AG04449 (cell line): ENCODE results near the gene FXYD6.

Experiments
- CTCF ChIA-PET: fragments of 350-600 bp; formaldehyde crosslinking; extraction: SDS; loops from one replicate; lab custom pipeline; 2021; ENCODE audit warnings: antibody characterized with exemption; lab: Yijun Ruan, JAX
- POLR2A ChIA-PET: fragments of 400-600, 350-600 bp; formaldehyde crosslinking; extraction: SDS; loops from one replicate; lab custom pipeline; 2020; ENCODE audit warnings: antibody characterized with exemption, inconsistent platforms; lab: Yijun Ruan, JAX
- DNase-seq: peaks from one replicate; pipeline ENCODE4 v3.0.0-alpha.2; 2010; ENCODE audit warnings: low read depth, low spot score
- H3K4me3 ChIP-seq: 2 replicates; pipeline ENCODE4 v1.5.1; 2011; ENCODE audit warnings: low read depth, mild to moderate bottlenecking, control low read depth, low read length
- CTCF ChIP-seq: IDR thresholded peaks from one replicate; pipeline ENCODE4 v1.5.1; 2011; ENCODE audit warnings: mild to moderate bottlenecking, moderate library complexity, low read length, control low read depth, inconsistent platforms; ENCODE audit not compliant: insufficient read depth; ENCODE audit errors: missing control alignments

The FXYD6 gene

GRCh38 chr11:117884994-117885393, 8.5 kb upstream of the FXYD6 start:
- ChIA-PET POLR2A (interaction anchor here (0.5 to 1.0 kb wide), 3 partner anchors 8 to 56 kb away, joined by 3 read pairs; partner anchors contain the start of gene FXYD6), CTCF (interaction anchor here (1.4 to 2.9 kb wide), 4 partner anchors 20 to 67 kb away, joined by 3 to 12 read pairs (median 10); no protein-coding TSS in a partner anchor)
- DNase-seq = peak; percentile 46
- no peak overlapping the region for H3K4me3 ChIP-seq
- TF ChIP-seq CTCF = no peak

- no peak for TF ChIP-seq CTCF
- POLR2A ChIA-PET = no interaction called here
- no peak overlapping the region for H3K4me3 ChIP-seq
These were observed 6.6 kb upstream of the FXYD6 start for GRCh38 chr11:117883063-117883462.

GRCh38 chr11:117882311-117882905, 6.0 kb upstream of the FXYD6 start:
- TF ChIP-seq CTCF = no peak
- H3K4me3 ChIP-seq = no peak overlapping the region
- POLR2A ChIA-PET = no interaction called here
- CTCF ChIA-PET = interaction anchor here (1.1 kb wide), 1 partner anchor 65 kb away, joined by 3 read pairs; no protein-coding TSS in a partner anchor
- no peak for DNase-seq

More at GRCh38 chr11:117883063-117883462, 6.6 kb upstream of the FXYD6 start:
- DNase-seq = no peak
- CTCF ChIA-PET = interaction anchor here (1.1 kb wide), 1 partner anchor 64 kb away, joined by 3 read pairs; no protein-coding TSS in a partner anchor

GRCh38 chr11:117881217-117881616, 4.8 kb upstream of the FXYD6 start:
- ChIA-PET CTCF (no interaction called here), POLR2A (no interaction called here)

GRCh38 chr11:117879516-117880480, 3.3 kb upstream of the FXYD6 start:
- no peak for TF ChIP-seq CTCF
- no peak overlapping the region for H3K4me3 ChIP-seq
- POLR2A ChIA-PET = no interaction called here
- no peak for DNase-seq
- CTCF ChIA-PET = no interaction called here

More at GRCh38 chr11:117881217-117881616, 4.8 kb upstream of the FXYD6 start:
- DNase-seq = no peak
- H3K4me3 ChIP-seq = no peak overlapping the region
- TF ChIP-seq CTCF = no peak
